Mesothelial cell of epicardium (in vitro differentiated cells): ENCODE results near the gene ADGRF1. TPM values are rescaled to one million over a fixed set of nuclear protein-coding genes. Genes with fewer than 3 reads are reported as not detected.
"Not testable (repeated sequence)": the region's sequence is repeated elsewhere in the genome, so short reads cannot be mapped to it uniquely, and the experiment has no call there.

ENCODE experiments used
- DNase-seq, 2 experiments: peaks; one replicate each; pipeline ENCODE4 v3.0.0; 2021; ENCODE audit warnings: low spot score in 2 of 2; ENCODE audit not compliant: unreplicated experiment in 2 of 2
- H3K27ac Mint-ChIP-seq: 2 replicates; pipeline ENCODE4 v1.8.0; 2021; ENCODE audit warnings: mixed read lengths
- H3K27me3 Mint-ChIP-seq: 2 replicates; pipeline ENCODE4 v1.8.0; 2021; ENCODE audit warnings: low read depth, mixed read lengths
- H3K36me3 Mint-ChIP-seq: 2 replicates; pipeline ENCODE4 v1.8.0; 2021; ENCODE audit warnings: mixed read lengths
- H3K4me1 Mint-ChIP-seq: 2 replicates; pipeline ENCODE4 v1.8.0; 2021; ENCODE audit warnings: mixed read lengths
- H3K4me3 Mint-ChIP-seq: 2 replicates; pipeline ENCODE4 v1.8.0; 2021; ENCODE audit warnings: mild to moderate bottlenecking, moderate library complexity, mixed read lengths
- H3K9me3 Mint-ChIP-seq: 2 replicates; pipeline ENCODE4 v1.8.0; 2021; ENCODE audit warnings: mixed read lengths
- CTCF ChIP-seq: fragments of 200-600 bp; sonication (generic); IDR thresholded peaks from one replicate; pipeline ENCODE4 v1.5.0; 2021; ENCODE audit warnings: antibody characterized with exemption; ENCODE audit not compliant: unreplicated experiment
- total RNA-seq: library from RNA; stranded (reverse); gene quantifications from 3 replicates; pipeline ENCODE4 v1.2.1, GENCODE V29; 2021

Gene ADGRF1
- total RNA-seq, result 1.4 to 2.2 TPM (median 1.6 TPM) in 3 replicates

DNA sequence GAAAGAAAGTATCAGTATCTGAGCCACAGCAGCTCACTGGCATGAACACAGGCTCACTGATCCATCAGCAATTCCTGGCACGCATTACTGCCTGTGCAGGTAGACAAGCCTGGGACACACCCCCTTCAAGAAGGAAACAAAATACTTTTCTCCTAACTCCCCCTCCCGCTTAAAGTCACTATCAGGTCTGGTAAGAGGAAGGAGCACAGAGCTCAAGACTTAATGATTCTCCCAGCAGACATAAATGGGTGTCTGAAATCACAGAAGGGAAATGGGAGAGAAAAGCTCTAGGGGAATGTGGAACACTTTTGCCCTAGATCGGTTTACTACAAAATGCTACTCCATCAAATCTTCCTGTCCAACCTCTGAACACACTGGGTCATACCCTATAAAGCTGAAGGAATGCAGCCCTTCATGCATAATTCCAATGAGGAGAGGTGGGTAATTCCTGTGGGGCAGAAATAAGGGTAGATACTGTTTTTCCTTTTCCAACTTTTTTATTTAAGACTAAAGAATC, at the start of gene ADGRF1:
ADGRF1 (minus strand) TSS at position 58 of the 517 bp plus-strand sequence. CDS start 13,271 bp downstream, outside the sequence.
- no peaks in the 10 kb centered on the region for H3K27me3 Mint-ChIP-seq
- H3K9me3 Mint-ChIP-seq, result no peaks in the 10 kb centered on the region
- no peaks in the 10 kb centered on the region for H3K36me3 Mint-ChIP-seq
- peaks cover 40% of the 10 kb centered on the region for H3K4me1 Mint-ChIP-seq
- no peak for TF ChIP-seq CTCF
- H3K4me3 Mint-ChIP-seq, result no peak within 1 kb of the TSS
- no peak for DNase-seq
- peak within 1 kb of the TSS; percentile 89 for H3K27ac Mint-ChIP-seq

DNA sequence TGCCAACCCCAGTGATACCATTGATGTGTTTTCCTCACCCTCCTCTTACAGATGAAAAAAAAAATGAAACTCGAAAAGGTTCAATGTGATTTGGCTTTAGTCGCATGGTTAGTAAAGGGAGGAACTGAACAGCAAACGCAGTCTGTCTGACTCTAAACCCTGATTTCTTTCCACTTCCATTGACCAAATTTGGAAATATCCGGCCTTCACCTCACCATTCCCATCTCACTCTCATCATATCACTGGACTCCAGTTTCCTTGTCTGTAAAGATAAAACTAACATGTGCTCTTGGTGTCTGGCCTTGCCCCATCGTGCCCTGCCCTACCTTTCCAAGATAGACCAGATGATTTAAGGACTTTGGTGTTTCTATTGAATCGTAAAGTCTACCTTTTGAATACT, 48.7 kb upstream of the ADGRF1 start:
- DNase-seq, result no peak
- TF ChIP-seq CTCF, result no peak
- Mint-ChIP-seq H3K4me3 (no peak overlapping the region), H3K4me1 (peaks cover 35% of the 10 kb centered on the region), H3K27me3 (no peaks in the 10 kb centered on the region), H3K36me3 (no peaks in the 10 kb centered on the region), H3K9me3 (no peaks in the 10 kb centered on the region), H3K27ac (no peak overlapping the region)

GRCh38 chr6:47089473-47089872, 47.3 kb upstream of the ADGRF1 start:
- not testable (repeated sequence) for H3K4me3 Mint-ChIP-seq

DNA sequence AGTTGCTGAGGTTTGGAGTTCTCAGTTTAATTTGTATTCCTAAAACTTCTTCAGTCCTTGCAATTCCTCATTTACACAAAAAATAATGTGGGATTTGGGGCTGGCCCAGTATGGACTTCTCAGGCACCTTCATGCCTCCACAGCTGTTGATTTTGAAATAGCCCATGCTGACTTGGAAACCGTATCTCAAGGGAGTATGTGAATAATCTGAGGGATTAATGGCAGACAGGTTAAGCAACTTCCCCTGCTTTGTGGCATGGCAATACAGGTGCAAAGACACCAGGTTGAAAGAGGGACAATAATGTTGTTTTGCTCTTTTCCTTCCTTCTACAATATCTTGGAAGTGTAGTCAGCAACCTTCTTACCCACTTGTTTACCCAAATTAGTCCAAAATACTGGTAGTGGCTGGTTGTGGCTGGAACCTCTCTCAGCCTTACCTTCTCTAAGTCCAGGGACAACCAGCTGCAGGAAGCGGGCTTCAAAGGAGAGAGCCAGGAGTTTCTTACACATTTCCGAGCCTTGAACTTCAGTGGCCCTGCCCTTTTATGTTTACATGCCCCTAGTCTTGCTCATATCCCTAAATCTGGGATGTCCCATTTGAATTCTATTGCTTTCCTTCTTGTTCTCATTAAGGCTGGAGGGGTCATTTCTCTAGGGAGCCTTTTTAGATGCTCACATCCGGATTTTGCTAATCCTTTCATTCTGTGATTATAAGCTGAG, 44.1 kb upstream of the ADGRF1 start:
- Mint-ChIP-seq H3K27me3 (no peaks in the 10 kb centered on the region), H3K4me3 (no peak overlapping the region), H3K36me3 (no peaks in the 10 kb centered on the region), H3K4me1 (peaks cover 34% of the 10 kb centered on the region), H3K9me3 (no peaks in the 10 kb centered on the region), H3K27ac (no peak overlapping the region)
- TF ChIP-seq CTCF, result no peak
- no peak for DNase-seq

More at GRCh38 chr6:47089473-47089872, 47.3 kb upstream of the ADGRF1 start:
- H3K4me1 Mint-ChIP-seq, result peaks cover 40% of the 10 kb centered on the region
- H3K9me3 Mint-ChIP-seq, DNase-seq, H3K27ac Mint-ChIP-seq, H3K36me3 Mint-ChIP-seq, H3K27me3 Mint-ChIP-seq: not testable (repeated sequence)

GRCh38 chr6:47084610-47085009, 42.5 kb upstream of the ADGRF1 start:
- Mint-ChIP-seq H3K4me3 (no peak overlapping the region), H3K27me3 (no peaks in the 10 kb centered on the region), H3K9me3 (no peaks in the 10 kb centered on the region), H3K36me3 (no peaks in the 10 kb centered on the region), H3K4me1 (peaks cover 34% of the 10 kb centered on the region), H3K27ac (no peak overlapping the region)
- DNase-seq, result no peak
- no peak for TF ChIP-seq CTCF

- peak; percentile 55 to 81 for DNase-seq
- Mint-ChIP-seq H3K4me3 (no peak overlapping the region), H3K4me1 (peaks cover 41% of the 10 kb centered on the region), H3K27ac (peak overlapping the region; percentile 75), H3K36me3 (no peaks in the 10 kb centered on the region), H3K9me3 (no peaks in the 10 kb centered on the region), H3K27me3 (no peaks in the 10 kb centered on the region)
- no peak for TF ChIP-seq CTCF
Measured at GRCh38 chr6:47083586-47084047, 41.5 kb upstream of the ADGRF1 start.
